GM12865 (cell line): ENCODE measurements around the gene SLC38A8.

Experiments used
- DNase-seq: peaks from one replicate; pipeline ENCODE4 v3.0.0; 2010; ENCODE audit warnings: low read depth
- H3K4me3 ChIP-seq: 2 replicates; pipeline ENCODE4 v1.5.1; 2011; ENCODE audit warnings: mild to moderate bottlenecking, low read depth, low read length, control low read depth
- CTCF ChIP-seq: IDR thresholded peaks from 2 replicates; pipeline ENCODE4 v1.5.1; 2011; ENCODE audit warnings: low read length, control low read depth, low read depth, inconsistent platforms; ENCODE audit not compliant: insufficient read depth; ENCODE audit errors: missing control alignments

SLC38A8 gene

GRCh38 chr16:83983491-83983890 lies 59.1 kb downstream of the SLC38A8 start:
- DNase-seq: no peak
- no peak for TF ChIP-seq CTCF
- H3K4me3 ChIP-seq: no peak overlapping the region

GRCh38 chr16:83981799-83982198 lies 60.8 kb downstream of the SLC38A8 start:
- no peak overlapping the region for H3K4me3 ChIP-seq
- no peak for TF ChIP-seq CTCF
- DNase-seq: no peak

- no peak for TF ChIP-seq CTCF
- DNase-seq: no peak
- no peak overlapping the region for H3K4me3 ChIP-seq
Observed at GRCh38 chr16:83980794-83981193, 61.8 kb downstream of the SLC38A8 start.

GRCh38 chr16:83979441-83979840 lies 63.2 kb downstream of the SLC38A8 start:
- no peak for TF ChIP-seq CTCF
- DNase-seq: no peak
- no peak overlapping the region for H3K4me3 ChIP-seq

GRCh38 chr16:83978401-83978904 lies 64.1 kb downstream of the SLC38A8 start:
- H3K4me3 ChIP-seq: no peak overlapping the region
- no peak for TF ChIP-seq CTCF
- no peak for DNase-seq

- no peak overlapping the region for H3K4me3 ChIP-seq
- no peak for DNase-seq
- TF ChIP-seq CTCF: no peak
Observed at GRCh38 chr16:83977056-83977815, 65.4 kb downstream of the SLC38A8 start.
